Measurements from ENCODE around the gene BAZ1A. TPM values are rescaled to one million over a fixed set of nuclear protein-coding genes. Genes with fewer than 3 reads are reported as not detected.

BAZ1A gene
- total and polyA plus RNA-seq, 12 donors = 3.8 to 14.5 (median 5.2) TPM

DNA sequence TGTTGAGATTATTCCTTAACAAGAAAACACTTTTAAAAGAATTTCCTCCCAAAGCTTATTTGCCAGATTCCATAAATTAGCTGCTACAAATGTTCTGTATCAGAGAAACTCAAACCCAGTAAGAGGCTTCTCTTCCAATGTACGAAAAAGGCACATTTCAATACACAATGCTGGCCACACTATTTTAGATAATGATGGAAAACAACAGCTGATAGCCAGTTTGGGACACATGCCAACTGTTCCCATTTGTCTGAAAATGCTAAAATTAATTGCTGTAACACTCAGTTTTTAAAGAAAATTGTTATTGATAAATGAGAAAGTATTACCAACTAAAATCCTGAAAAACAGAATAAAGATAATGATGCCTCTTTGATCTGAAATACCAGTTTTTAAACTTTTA lies 165.2 kb downstream of the BAZ1A start:
- H3K4me3 ChIP-seq = peak overlapping the region in 6 of 10 donors; percentile 1 to 94 (median 82)
- intact Hi-C loops (cut with DNase I) = loop anchor here in 2 of 10 donors (5.0 to 10.0 kb wide), 2 partner anchors 78 to 775 kb away; partner anchors contain the start of gene SNX6 (in 1 of the 2)
- H3K36me3 ChIP-seq = peaks cover 0 to 27% (median 4%) of the 10 kb centered on the region in 9 donors
- H3K9me3 ChIP-seq = no peaks in the 10 kb centered on the region
- ATAC-seq = no peak
- 20 to 28% methylated on average over 1 of the region's 1 CpG for WGBS, 2 donors
- no peak for DNase-seq
- no peaks in the 10 kb centered on the region for H3K27me3 ChIP-seq
- TF ChIP-seq, protein P1, sequence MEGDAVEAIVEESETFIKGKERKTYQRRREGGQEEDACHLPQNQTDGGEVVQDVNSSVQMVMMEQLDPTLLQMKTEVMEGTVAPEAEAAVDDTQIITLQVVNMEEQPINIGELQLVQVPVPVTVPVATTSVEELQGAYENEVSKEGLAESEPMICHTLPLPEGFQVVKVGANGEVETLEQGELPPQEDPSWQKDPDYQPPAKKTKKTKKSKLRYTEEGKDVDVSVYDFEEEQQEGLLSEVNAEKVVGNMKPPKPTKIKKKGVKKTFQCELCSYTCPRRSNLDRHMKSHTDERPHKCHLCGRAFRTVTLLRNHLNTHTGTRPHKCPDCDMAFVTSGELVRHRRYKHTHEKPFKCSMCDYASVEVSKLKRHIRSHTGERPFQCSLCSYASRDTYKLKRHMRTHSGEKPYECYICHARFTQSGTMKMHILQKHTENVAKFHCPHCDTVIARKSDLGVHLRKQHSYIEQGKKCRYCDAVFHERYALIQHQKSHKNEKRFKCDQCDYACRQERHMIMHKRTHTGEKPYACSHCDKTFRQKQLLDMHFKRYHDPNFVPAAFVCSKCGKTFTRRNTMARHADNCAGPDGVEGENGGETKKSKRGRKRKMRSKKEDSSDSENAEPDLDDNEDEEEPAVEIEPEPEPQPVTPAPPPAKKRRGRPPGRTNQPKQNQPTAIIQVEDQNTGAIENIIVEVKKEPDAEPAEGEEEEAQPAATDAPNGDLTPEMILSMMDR (IDR thresholded peaks at IDR 0.05) = no peak
- H3K27ac ChIP-seq = peak overlapping the region in 8 of 10 donors; percentile 37 to 100 (median 98)
- H3K4me1 ChIP-seq = peaks cover 0 to 50% (median 35%) of the 10 kb centered on the region in 9 donors

DNA sequence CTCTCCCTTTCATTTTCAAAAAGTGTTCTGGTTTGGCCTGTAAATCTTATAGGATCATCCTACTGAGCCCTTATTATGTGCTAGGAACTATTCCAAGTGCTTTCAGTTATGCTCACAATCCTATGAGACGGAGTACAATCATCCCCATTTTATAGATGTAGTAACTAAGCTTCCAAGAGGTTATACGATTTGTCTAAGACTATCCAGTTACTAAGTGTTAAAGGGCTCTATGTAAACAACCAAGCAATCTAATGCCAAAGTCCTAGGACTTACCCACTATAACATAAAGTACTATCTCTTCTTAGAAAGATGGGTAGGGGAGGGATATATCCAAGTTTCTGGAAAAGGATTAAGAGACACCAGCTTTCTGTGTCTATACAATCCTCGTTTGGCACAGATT lies 167.4 kb downstream of the BAZ1A start:
- H3K9me3 ChIP-seq = no peaks in the 10 kb centered on the region
- intact Hi-C loops (cut with DNase I) = no loop called here
- TF ChIP-seq, protein P1 (IDR thresholded peaks at IDR 0.05) = no peak
- H3K27ac ChIP-seq = peak overlapping the region in 1 of 10 donors; percentile 20
- H3K4me3 ChIP-seq = no peak overlapping the region
- WGBS, 2 donors = 95 to 98% methylated on average over 3 of the region's 3 CpGs
- ATAC-seq (no peak), DNase-seq (no peak)
- peaks cover 0 to 21% (median 1%) of the 10 kb centered on the region in 9 donors for H3K36me3 ChIP-seq
- H3K27me3 ChIP-seq = no peaks in the 10 kb centered on the region
- H3K4me1 ChIP-seq = peaks cover 0 to 40% (median 28%) of the 10 kb centered on the region in 9 donors

Other genes with a start within 250 kb of the BAZ1A start
- 10 to 100 TPM; 47.6 to 89.8 (median 58.7) TPM for gene SNX6, start 245.2 kb downstream of the BAZ1A start, total RNA-seq
- gene SNX6, start 245.2 kb downstream of the BAZ1A start, polyA plus RNA-seq = 10 to 100 TPM; 17.3 to 34.4 TPM
- gene CFL2, start 160.8 kb downstream of the BAZ1A start, total RNA-seq = 100 to 1,000 TPM; 345 to 918 (median 571) TPM
- 100 to 1,000 TPM; 154 to 542 TPM for gene CFL2, start 160.8 kb downstream of the BAZ1A start, polyA plus RNA-seq
- 10 to 100 TPM; 29.2 to 38.2 (median 34.6) TPM for gene SRP54, start 107.6 kb upstream of the BAZ1A start, total RNA-seq
- gene SRP54, start 107.6 kb upstream of the BAZ1A start, polyA plus RNA-seq = 10 to 100 TPM; 14.9 to 39.9 TPM
- gene FAM177A1, start 170.9 kb upstream of the BAZ1A start, total RNA-seq = 100 to 1,000 TPM in 6 of 10 donors, 10 to 100 TPM in 4; 68.1 to 122 (median 104) TPM
- gene FAM177A1, start 170.9 kb upstream of the BAZ1A start, polyA plus RNA-seq = 10 to 100 TPM; 45.9 to 76.3 TPM
- 10 to 100 TPM; 25.8 to 36.3 (median 27.9) TPM for gene PPP2R3C, start 246.6 kb upstream of the BAZ1A start, total RNA-seq
- gene PPP2R3C, start 246.6 kb upstream of the BAZ1A start, polyA plus RNA-seq = 10 to 100 TPM; 25.5 to 28.6 TPM
- gene PRORP, start 247.2 kb upstream of the BAZ1A start, total RNA-seq = 10 to 100 TPM; 17.6 to 25.4 (median 20.9) TPM
- 10 to 100 TPM in 1 of 2 donors, 1 to 10 TPM in 1; 3.9 to 16.7 TPM for gene PRORP, start 247.2 kb upstream of the BAZ1A start, polyA plus RNA-seq